ENCODE results near the gene VPS16.

DNA sequence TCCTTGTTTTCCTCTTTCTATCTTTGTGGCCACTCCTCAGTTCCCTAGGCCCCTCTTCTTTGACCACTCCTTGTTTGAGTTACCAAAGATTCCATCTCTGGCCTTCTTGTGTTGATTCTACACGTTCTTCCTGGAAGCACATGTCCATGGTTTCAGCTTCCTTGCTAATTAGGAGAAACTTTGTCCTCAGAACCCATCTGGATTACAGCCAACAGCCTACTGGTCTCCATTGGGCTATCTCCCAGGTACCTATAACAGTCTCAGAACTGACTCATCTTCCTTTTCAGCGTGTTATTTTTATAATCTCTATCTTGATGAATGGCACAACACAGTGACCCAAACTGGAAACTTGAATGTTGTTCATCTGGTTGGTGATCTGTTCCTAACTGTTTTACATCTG, 50.2 kb downstream of the VPS16 start:
- no peak for TF ChIP-seq CTCF (conservative IDR thresholded peaks at IDR 0.05 in 1 of 2, IDR thresholded peaks at IDR 0.05 in 1 of 2; ENCODE audit: low read depth in 1 of 2, low read length in 2 of 2)
- no peak for TF ChIP-seq EZH2 (IDR thresholded peaks at IDR 0.05; ENCODE audit: low read length, missing control alignments)

All from fibroblast of lung (primary cell).